Natural killer cell treated with Interleukin-12 subunit alpha and Interleukin-12 subunit beta and Interleukin-15 and Interleukin-18, amount 100 ng/mL, for 72 hours (primary cell): ENCODE data around the gene SLC38A10. TPM values are rescaled to one million over a fixed set of nuclear protein-coding genes. Genes with fewer than 3 reads are reported as not detected.
"Not testable (repeated sequence)": the region's sequence is repeated elsewhere in the genome, so short reads cannot be mapped to it uniquely, and the experiment has no call there.

Source experiments
- ATAC-seq, 2 donors: fragments of 150-1000 bp; cut with Tn5 transposase in 1 of 2; sonication (Bioruptor Pico), chemical (Tn5 transposase) in 1 of 2; 2 replicates each; pipeline ENCODE4 v1.10.0; 2021
- DNase-seq: peaks from one replicate; pipeline ENCODE4 v3.0.0; 2022; ENCODE audit warnings: low spot score
- H3K27ac Mint-ChIP-seq, 2 donors: 1 replicate in 1 of 2; 2 replicates in 1 of 2; pipeline ENCODE4 v1.8.0; 2022; ENCODE audit warnings: mixed read lengths in 2 of 2, mild to moderate bottlenecking in 1 of 2, moderate library complexity in 1 of 2
- H3K27me3 Mint-ChIP-seq, 2 donors: 1 replicate in 1 of 2; 2 replicates in 1 of 2; pipeline ENCODE4 v1.8.0; 2022; ENCODE audit warnings: mixed read lengths in 2 of 2
- H3K36me3 Mint-ChIP-seq: one replicate; pipeline ENCODE4 v1.8.0; 2022; ENCODE audit warnings: mixed read lengths
- H3K4me1 Mint-ChIP-seq, 2 donors: 1 replicate in 1 of 2; 2 replicates in 1 of 2; pipeline ENCODE4 v1.8.0; 2022; ENCODE audit warnings: low read depth in 2 of 2, mixed read lengths in 2 of 2, mild to moderate bottlenecking in 1 of 2
- H3K4me3 Mint-ChIP-seq: one replicate; pipeline ENCODE4 v1.8.0; 2022; ENCODE audit warnings: mixed read lengths
- H3K9me3 Mint-ChIP-seq: 2 replicates; pipeline ENCODE4 v1.8.0; 2022; ENCODE audit warnings: mixed read lengths
- total RNA-seq, 2 donors: library from RNA; stranded (reverse); gene quantifications; one replicate each; pipeline ENCODE4 v1.2.3, GENCODE V29; 2022

Gene SLC38A10
- total RNA-seq, 2 donors from 2014 or later: 92.4 to 136 TPM

GRCh38 chr17:81312624-81313325 is 17.7 kb upstream of the SLC38A10 start:
- DNase-seq (no peak), ATAC-seq (no peak)
- Mint-ChIP-seq H3K36me3 (no peaks in the 10 kb centered on the region), H3K4me1 (peaks cover 2 to 7% of the 10 kb centered on the region in 2 donors), H3K27me3 (peaks cover 0 to 2% of the 10 kb centered on the region in 2 donors), H3K9me3 (no peaks in the 10 kb centered on the region), H3K4me3 (no peak overlapping the region), H3K27ac (no peak overlapping the region)

- no peak for ATAC-seq
- H3K9me3 Mint-ChIP-seq: no peaks in the 10 kb centered on the region
- peaks cover 4 to 8% of the 10 kb centered on the region in 2 donors for H3K4me1 Mint-ChIP-seq
- no peak overlapping the region for H3K27ac Mint-ChIP-seq
- H3K36me3 Mint-ChIP-seq: no peaks in the 10 kb centered on the region
- H3K27me3 Mint-ChIP-seq: peaks cover 0 to 2% of the 10 kb centered on the region in 2 donors
- no peak overlapping the region for H3K4me3 Mint-ChIP-seq
- DNase-seq: no peak
These were observed 16.8 kb upstream of the SLC38A10 start for GRCh38 chr17:81311946-81312345.

- Mint-ChIP-seq H3K36me3 (no peaks in the 10 kb centered on the region), H3K27me3 (peaks cover 0 to 2% of the 10 kb centered on the region in 2 donors), H3K4me1 (peaks cover 4 to 8% of the 10 kb centered on the region in 2 donors), H3K9me3 (no peaks in the 10 kb centered on the region), H3K27ac (no peak overlapping the region), H3K4me3 (no peak overlapping the region)
- DNase-seq: no peak
- ATAC-seq: no peak
These were observed 15.9 kb upstream of the SLC38A10 start for GRCh38 chr17:81310949-81311550.

- no peaks in the 10 kb centered on the region for H3K36me3 Mint-ChIP-seq
- peaks cover 0 to 2% of the 10 kb centered on the region in 2 donors for H3K27me3 Mint-ChIP-seq
- H3K27ac Mint-ChIP-seq: no peak overlapping the region
These were observed 15.0 kb upstream of the SLC38A10 start for GRCh38 chr17:81309859-81310839.

GRCh38 chr17:81309140-81309858 is 14.2 kb upstream of the SLC38A10 start:
- ATAC-seq (peak; percentile 64 to 88), DNase-seq (peak; percentile 79)
- peaks cover 4 to 8% of the 10 kb centered on the region in 2 donors for H3K4me1 Mint-ChIP-seq
- peaks cover 0 to 2% of the 10 kb centered on the region in 2 donors for H3K27me3 Mint-ChIP-seq
- no peaks in the 10 kb centered on the region for H3K36me3 Mint-ChIP-seq
- H3K27ac Mint-ChIP-seq: peak overlapping the region in 1 of 2 donors; percentile 75
- no peaks in the 10 kb centered on the region for H3K9me3 Mint-ChIP-seq
- H3K4me3 Mint-ChIP-seq: no peak overlapping the region

More at GRCh38 chr17:81309859-81310839, 15.0 kb upstream of the SLC38A10 start:
- Mint-ChIP-seq H3K4me1 (peaks cover 4 to 8% of the 10 kb centered on the region in 2 donors), H3K9me3 (no peaks in the 10 kb centered on the region), H3K4me3 (no peak overlapping the region)
- ATAC-seq (no peak), DNase-seq (no peak)

GRCh38 chr17:81308784-81309139 is 13.7 kb upstream of the SLC38A10 start:
- not testable (repeated sequence) for DNase-seq, H3K27me3 Mint-ChIP-seq, H3K4me3 Mint-ChIP-seq, ATAC-seq, H3K4me1 Mint-ChIP-seq, H3K27ac Mint-ChIP-seq, H3K36me3 Mint-ChIP-seq, H3K9me3 Mint-ChIP-seq

- Mint-ChIP-seq H3K4me1 (peaks cover 4 to 8% of the 10 kb centered on the region in 2 donors), H3K9me3 (no peaks in the 10 kb centered on the region), H3K27me3 (peaks cover 0 to 2% of the 10 kb centered on the region in 2 donors), H3K36me3 (no peaks in the 10 kb centered on the region), H3K27ac (no peak overlapping the region), H3K4me3 (no peak overlapping the region)
- DNase-seq (no peak), ATAC-seq (no peak)
These were observed 12.8 kb upstream of the SLC38A10 start for GRCh38 chr17:81307636-81308560.

- Mint-ChIP-seq H3K27me3 (peaks cover 0 to 2% of the 10 kb centered on the region in 2 donors), H3K27ac (no peak overlapping the region), H3K9me3 (no peaks in the 10 kb centered on the region), H3K36me3 (no peaks in the 10 kb centered on the region), H3K4me1 (peaks cover 4 to 8% of the 10 kb centered on the region in 2 donors), H3K4me3 (no peak overlapping the region)
- DNase-seq (no peak), ATAC-seq (no peak)
These were observed 11.9 kb upstream of the SLC38A10 start for GRCh38 chr17:81306898-81307510.

- DNase-seq (no peak), ATAC-seq (no peak)
- H3K27ac Mint-ChIP-seq: no peak overlapping the region
- no peak overlapping the region for H3K4me3 Mint-ChIP-seq
- H3K27me3 Mint-ChIP-seq: peaks cover 0 to 2% of the 10 kb centered on the region in 2 donors
- H3K36me3 Mint-ChIP-seq: no peaks in the 10 kb centered on the region
- H3K4me1 Mint-ChIP-seq: peaks cover 4 to 8% of the 10 kb centered on the region in 2 donors
- no peaks in the 10 kb centered on the region for H3K9me3 Mint-ChIP-seq
These were observed 11.4 kb upstream of the SLC38A10 start for GRCh38 chr17:81306491-81306890.

- H3K27me3 Mint-ChIP-seq: peaks cover 0 to 6% of the 10 kb centered on the region in 2 donors
- H3K4me1 Mint-ChIP-seq: peaks cover 10 to 13% of the 10 kb centered on the region in 2 donors
- no peak overlapping the region for H3K27ac Mint-ChIP-seq
- H3K4me3 Mint-ChIP-seq: no peak overlapping the region
- ATAC-seq (no peak), DNase-seq (no peak)
- H3K36me3 Mint-ChIP-seq: no peaks in the 10 kb centered on the region
- H3K9me3 Mint-ChIP-seq: no peaks in the 10 kb centered on the region
These were observed 10.0 kb upstream of the SLC38A10 start for GRCh38 chr17:81305051-81305630.

- ATAC-seq (no peak), DNase-seq (no peak)
- Mint-ChIP-seq H3K9me3 (no peaks in the 10 kb centered on the region), H3K4me3 (no peak overlapping the region), H3K27ac (no peak overlapping the region), H3K36me3 (no peaks in the 10 kb centered on the region), H3K4me1 (peaks cover 10 to 12% of the 10 kb centered on the region in 2 donors), H3K27me3 (peaks cover 0 to 6% of the 10 kb centered on the region in 2 donors)
These were observed 9.3 kb upstream of the SLC38A10 start for GRCh38 chr17:81304196-81305015.
